HepG2 (cell line): ENCODE data around the gene SYNGR2. TPM values are rescaled to one million over a fixed set of nuclear protein-coding genes. Genes with fewer than 3 reads are reported as not detected.

ENCODE experiments used
- ATAD3A ChIP-seq: sonication (generic); formaldehyde crosslinking; IDR thresholded peaks from 2 replicates; pipeline ENCODE4 v1.4.0; 2020; ENCODE audit warnings: missing genetic modification reagents
- CERS6 ChIP-seq: sonication (generic); formaldehyde crosslinking; IDR thresholded peaks from 2 replicates; pipeline ENCODE4 v1.5.0; 2020; ENCODE audit warnings: missing genetic modification reagents
- EEA1 ChIP-seq: sonication (generic); formaldehyde crosslinking; IDR thresholded peaks from 2 replicates; pipeline ENCODE4 v1.5.1; 2020; ENCODE audit warnings: mild to moderate bottlenecking, missing genetic modification reagents, borderline replicate concordance
- EED ChIP-seq: sonication (generic); formaldehyde crosslinking; IDR thresholded peaks from 2 replicates; pipeline ENCODE4 v1.5.0; 2020; ENCODE audit warnings: mild to moderate bottlenecking, missing genetic modification reagents
- KLF9 ChIP-seq: IDR thresholded peaks from 2 replicates; pipeline ENCODE4 v1.6.1; 2016; ENCODE audit warnings: low read depth
- LCORL ChIP-seq, 2 experiments: fragments of 450-650 bp in 1 of 2; sonication (generic) in 1 of 2; formaldehyde crosslinking in 1 of 2; IDR thresholded peaks; 2 replicates each; pipeline versions ENCODE4 v1.5.0 to v1.6.1; 2017 to 2020; ENCODE audit warnings: antibody characterized with exemption in 1 of 2, missing genetic modification reagents in 1 of 2
- MIXL1 ChIP-seq: IDR thresholded peaks from 2 replicates; pipeline ENCODE4 v1.6.1; 2016
- MYC ChIP-seq: sonication (generic); formaldehyde crosslinking; IDR thresholded peaks from 2 replicates; pipeline ENCODE4 v1.9.0; 2021; ENCODE audit warnings: missing genetic modification reagents, borderline replicate concordance
- NCOA1 ChIP-seq: sonication (generic); formaldehyde crosslinking; IDR thresholded peaks from 2 replicates; pipeline ENCODE4 v1.9.0; 2021; ENCODE audit warnings: missing genetic modification reagents
- NPAS2 ChIP-seq: sonication (generic); formaldehyde crosslinking; IDR thresholded peaks from 2 replicates; pipeline ENCODE4 v1.8.0; 2022; ENCODE audit warnings: mild to moderate bottlenecking, missing genetic modification reagents, borderline replicate concordance
- SP2 ChIP-seq: sonication (generic); formaldehyde crosslinking; IDR thresholded peaks from 2 replicates; pipeline ENCODE4 v1.5.1; 2020; ENCODE audit warnings: mild to moderate bottlenecking, missing genetic modification reagents
- TIGD3 ChIP-seq: sonication (generic); formaldehyde crosslinking; IDR thresholded peaks from 2 replicates; pipeline ENCODE4 v1.5.1; 2020; ENCODE audit warnings: mild to moderate bottlenecking, missing genetic modification reagents, borderline replicate concordance
- TRIM22 ChIP-seq: fragments of 450-650 bp; IDR thresholded peaks from 2 replicates; pipeline ENCODE4 v1.6.1; 2017
- YY1 ChIP-seq: IDR thresholded peaks from 2 replicates; pipeline ENCODE4 v1.6.1; 2011; ENCODE audit warnings: low read length, low read depth, moderate library complexity, mild to moderate bottlenecking; ENCODE audit not compliant: insufficient read depth, insufficient replicate concordance
- ZBTB43 ChIP-seq: sonication (generic); formaldehyde crosslinking; conservative IDR thresholded peaks from 2 replicates; pipeline ENCODE4 v1.4.0; 2020; ENCODE audit warnings: missing genetic modification reagents
- ZNF331 ChIP-seq: sonication (generic); formaldehyde crosslinking; IDR thresholded peaks from 2 replicates; pipeline ENCODE4 v1.4.0; 2020; ENCODE audit warnings: missing genetic modification reagents
- ZNF784 ChIP-seq: sonication (generic); formaldehyde crosslinking; IDR thresholded peaks from 2 replicates; pipeline ENCODE4 v1.5.1; 2020; ENCODE audit warnings: missing genetic modification reagents, mild to moderate bottlenecking, borderline replicate concordance
- ZNF800 ChIP-seq: sonication (generic); formaldehyde crosslinking; IDR thresholded peaks from 2 replicates; pipeline ENCODE4 v1.4.0; 2020; ENCODE audit warnings: missing genetic modification reagents
- ZZZ3 ChIP-seq: sonication (generic); formaldehyde crosslinking; IDR thresholded peaks from 2 replicates; pipeline ENCODE4 v1.4.0; 2020; ENCODE audit warnings: missing genetic modification reagents, mild to moderate bottlenecking, borderline replicate concordance
- polyA plus RNA-seq, 8 experiments: library from polyadenylated mRNA; depleted of rRNA in 3 of 8; stranded (reverse) in 7 of 8; unstranded in 1 of 8; fragments of >200 nt; fragmentation: Illumina TruSeq in 4 of 8; extraction: Trizol in 4 of 8; gene quantifications; 2 replicates each; pipeline versions ENCODE4 v1.2.1 to v1.2.3, GENCODE V29; 2011 to 2016; ENCODE audit warnings: low read depth in 4 of 8, missing spikeins in 1 of 8, mixed read lengths in 1 of 8; ENCODE audit not compliant: insufficient read depth in 1 of 8
- total RNA-seq, 5 experiments: library from RNA; depleted of rRNA; stranded (reverse); fragments of >200 nt; fragmentation: Illumina TruSeq; extraction: Trizol; gene quantifications; 2 replicates each; pipeline ENCODE4 v1.2.3, GENCODE V29; 2016; ENCODE audit warnings: low read depth in 1 of 5

The SYNGR2 gene
- total and polyA plus RNA-seq, 2 of the 13 experiments (the other 11 are each of a cell fraction or from before 2014, with no cell fraction given): 46.7 to 170 TPM

GRCh38 chr17:78144736-78145641 is 23.4 kb upstream of the SYNGR2 start (continued):
- peak; percentile 79; the same call in 1 of the 2 replicates for TF ChIP-seq ZNF800 (CRISPR knock-in tag)
- TF ChIP-seq LCORL (IDR thresholded peaks at IDR 0.05): no peak
- peak; percentile 88 for TF ChIP-seq LCORL (CRISPR knock-in tag; IDR thresholded peaks at IDR 0.05)
- no peak; the same call in 1 of the 2 replicates for TF ChIP-seq TIGD3 (CRISPR knock-in tag)
- no peak for TF ChIP-seq NPAS2 (CRISPR knock-in tag)
- TF ChIP-seq KLF9 (CRISPR knock-in tag): no peak
- no peak for TF ChIP-seq ATAD3A (CRISPR knock-in tag)
- no peak; the same call in 1 of the 2 replicates for TF ChIP-seq EEA1 (CRISPR knock-in tag)
- no peak; the same call in 1 of the 2 replicates for TF ChIP-seq ZNF784 (CRISPR knock-in tag)
- peak; percentile 87 for TF ChIP-seq EED
- TF ChIP-seq CERS6: peak; percentile 51; the same call in 1 of the 2 replicates
- no peak for TF ChIP-seq YY1
- no peak for TF ChIP-seq NCOA1 (CRISPR knock-in tag)
- peak; percentile 85 for TF ChIP-seq MYC (CRISPR knock-in tag)
- 0 out of 2 replicates have a peak, but pooled peaks have one; percentile 46 for TF ChIP-seq MIXL1 (CRISPR knock-in tag)
- 0 out of 2 replicates have a peak, but pooled peaks have one; percentile 70 for TF ChIP-seq ZBTB43 (CRISPR knock-in tag)
- TF ChIP-seq ZNF331 (CRISPR knock-in tag): peak; percentile 76
- no peak for TF ChIP-seq TRIM22
- no peak for TF ChIP-seq SP2 (CRISPR knock-in tag)
- no peak; the same call in 1 of the 2 replicates for TF ChIP-seq ZZZ3 (CRISPR knock-in tag)
